ENCODE data around the gene NANP.

DNA sequence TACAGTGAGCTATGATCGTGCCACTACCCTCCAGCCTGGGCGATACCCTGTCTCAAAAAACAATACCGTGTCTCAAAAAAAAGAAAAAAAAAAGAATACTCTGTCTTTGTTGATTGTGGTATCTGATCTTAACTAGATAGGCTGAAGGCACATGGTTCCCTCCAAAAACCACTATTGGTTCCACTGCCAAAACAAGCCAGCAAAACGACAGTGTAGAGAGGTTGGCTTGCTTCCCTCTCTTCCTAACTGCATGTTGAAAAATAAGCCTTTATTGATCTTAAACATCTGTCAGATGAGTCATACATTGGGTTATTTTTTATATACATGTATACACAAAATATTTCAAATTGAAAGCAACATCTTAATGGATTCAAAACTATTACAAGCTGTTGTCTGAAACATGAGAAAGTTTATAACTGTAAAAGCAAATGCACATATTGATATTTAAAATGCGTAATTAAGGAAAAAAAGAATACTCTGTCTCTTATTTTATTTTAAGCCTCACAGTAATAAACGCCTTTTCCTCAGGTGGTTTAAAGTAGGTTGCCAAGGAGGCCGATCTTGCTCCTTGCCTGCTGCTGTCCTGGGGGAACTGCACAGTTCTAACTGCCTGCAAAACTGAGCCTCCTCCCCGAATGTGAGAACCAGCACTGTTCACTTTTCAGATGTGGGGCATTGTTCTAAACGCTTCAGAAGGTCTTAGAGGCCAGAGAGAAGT is 31.5 kb downstream of the NANP start:
- TF ChIP-seq YBX1 (IDR thresholded peaks at IDR 0.05) (no peak), MEIS2 (IDR thresholded peaks at IDR 0.05; ENCODE audit: partially characterized antibody) (no peak), ZNF384 (IDR thresholded peaks at IDR 0.05; ENCODE audit: low read depth, low read length) (no peak), HCFC1 (IDR thresholded peaks at IDR 0.05; ENCODE audit: low read depth, low read length) (no peak)
- TF ChIP-seq, protein P1, sequence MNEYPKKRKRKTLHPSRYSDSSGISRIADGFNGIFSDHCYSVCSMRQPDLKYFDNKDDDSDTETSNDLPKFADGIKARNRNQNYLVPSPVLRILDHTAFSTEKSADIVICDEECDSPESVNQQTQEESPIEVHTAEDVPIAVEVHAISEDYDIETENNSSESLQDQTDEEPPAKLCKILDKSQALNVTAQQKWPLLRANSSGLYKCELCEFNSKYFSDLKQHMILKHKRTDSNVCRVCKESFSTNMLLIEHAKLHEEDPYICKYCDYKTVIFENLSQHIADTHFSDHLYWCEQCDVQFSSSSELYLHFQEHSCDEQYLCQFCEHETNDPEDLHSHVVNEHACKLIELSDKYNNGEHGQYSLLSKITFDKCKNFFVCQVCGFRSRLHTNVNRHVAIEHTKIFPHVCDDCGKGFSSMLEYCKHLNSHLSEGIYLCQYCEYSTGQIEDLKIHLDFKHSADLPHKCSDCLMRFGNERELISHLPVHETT (CRISPR knock-in tag; conservative IDR thresholded peaks at IDR 0.05 in 1 of 2, IDR thresholded peaks at IDR 0.05 in 1 of 2) = no peak
